SU-DHL-6 (cell line): Measurements from ENCODE around the gene TAF13.
"Not testable (repeated sequence)": the region's sequence is repeated elsewhere in the genome, so short reads cannot be mapped to it uniquely, and the experiment has no call there.

Experiments used
- EZH2phosphoT487 ChIP-seq: fragments of 200-600 bp; sonication (generic), shearing (Covaris generic); conservative IDR thresholded peaks from 2 replicates; pipeline ENCODE4 v1.6.1; 2018; ENCODE audit warnings: mild to moderate bottlenecking, antibody characterized with exemption, low read length, moderate library complexity, mixed read lengths
- TF ChIP-seq, protein P1 (sequence below): fragments of 200-600 bp; sonication (generic); IDR thresholded peaks from one replicate; pipeline ENCODE4 v1.5.1; 2017; ENCODE audit warnings: antibody characterized with exemption, mild to moderate bottlenecking, low read length, moderate library complexity; ENCODE audit not compliant: insufficient read depth, poor library complexity, severe bottlenecking

DNA sequence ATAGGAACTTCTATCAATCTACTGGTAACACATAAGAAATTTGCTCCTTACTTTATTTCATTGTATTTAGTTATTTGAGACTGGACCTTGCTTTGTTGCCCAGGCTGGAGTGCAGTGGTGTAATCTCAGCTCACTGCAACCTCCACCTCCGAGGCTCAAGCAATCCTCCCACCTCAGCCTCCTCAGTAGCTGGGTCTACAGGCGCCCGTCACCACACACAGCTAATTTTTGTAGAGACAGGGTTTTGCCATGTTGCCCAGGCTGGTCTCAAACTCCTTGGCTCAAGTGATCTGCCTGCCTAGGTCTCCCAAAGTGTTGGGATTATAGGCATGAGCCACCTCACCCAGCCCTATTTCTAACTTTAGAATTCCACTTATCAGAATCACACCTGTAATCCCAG lies 23.7 kb downstream of the TAF13 start:
- TF ChIP-seq, protein P1, sequence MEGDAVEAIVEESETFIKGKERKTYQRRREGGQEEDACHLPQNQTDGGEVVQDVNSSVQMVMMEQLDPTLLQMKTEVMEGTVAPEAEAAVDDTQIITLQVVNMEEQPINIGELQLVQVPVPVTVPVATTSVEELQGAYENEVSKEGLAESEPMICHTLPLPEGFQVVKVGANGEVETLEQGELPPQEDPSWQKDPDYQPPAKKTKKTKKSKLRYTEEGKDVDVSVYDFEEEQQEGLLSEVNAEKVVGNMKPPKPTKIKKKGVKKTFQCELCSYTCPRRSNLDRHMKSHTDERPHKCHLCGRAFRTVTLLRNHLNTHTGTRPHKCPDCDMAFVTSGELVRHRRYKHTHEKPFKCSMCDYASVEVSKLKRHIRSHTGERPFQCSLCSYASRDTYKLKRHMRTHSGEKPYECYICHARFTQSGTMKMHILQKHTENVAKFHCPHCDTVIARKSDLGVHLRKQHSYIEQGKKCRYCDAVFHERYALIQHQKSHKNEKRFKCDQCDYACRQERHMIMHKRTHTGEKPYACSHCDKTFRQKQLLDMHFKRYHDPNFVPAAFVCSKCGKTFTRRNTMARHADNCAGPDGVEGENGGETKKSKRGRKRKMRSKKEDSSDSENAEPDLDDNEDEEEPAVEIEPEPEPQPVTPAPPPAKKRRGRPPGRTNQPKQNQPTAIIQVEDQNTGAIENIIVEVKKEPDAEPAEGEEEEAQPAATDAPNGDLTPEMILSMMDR: not testable (repeated sequence)
- not testable (repeated sequence) for TF ChIP-seq EZH2phosphoT487
